ENCODE results near the gene DDX54. TPM values are rescaled to one million over a fixed set of nuclear protein-coding genes. Genes with fewer than 3 reads are reported as not detected.
A peak's percentile ranks its signal among the peaks of the same experiment; 100 is the strongest.

The DDX54 gene
- polyA plus RNA-seq, 2 donors, result 34.3 to 49.1 TPM

GRCh38 chr12:113228394-113229028 is 43.2 kb upstream of the DDX54 start:
- Histone ChIP-seq H3K36me3 (ENCODE audit: control insufficient read depth in 2 of 2, insufficient read depth in 2 of 2, low read length in 1 of 2) (peaks cover 6 to 31% of the 10 kb centered on the region in 2 donors), H3K4me3 (ENCODE audit: low read depth in 1 of 2, low read length in 2 of 2) (no peak overlapping the region), H3K27ac (ENCODE audit: low read depth in 2 of 2, low read length in 1 of 2) (peak overlapping the region; percentile 75 to 87), H3K27me3 (ENCODE audit: control insufficient read depth in 1 of 2, insufficient read depth in 2 of 2, low read length in 2 of 2) (no peaks in the 10 kb centered on the region), H3K9me3 (ENCODE audit: control insufficient read depth in 2 of 2, insufficient read depth in 1 of 2, low read depth in 1 of 2, low read length in 1 of 2) (no peaks in the 10 kb centered on the region), H3K4me1 (ENCODE audit: control insufficient read depth in 2 of 2, insufficient read depth in 2 of 2, low read length in 1 of 2) (peaks cover 0 to 5% of the 10 kb centered on the region in 2 donors)
- 65 to 77% methylated on average over 5 of the region's 5 CpGs for WGBS, 2 donors

GRCh38 chr12:113227686-113228391 is 42.6 kb upstream of the DDX54 start:
- Histone ChIP-seq H3K27ac (ENCODE audit: low read depth in 2 of 2, low read length in 1 of 2) (peak overlapping the region; percentile 36 to 78), H3K4me3 (ENCODE audit: low read depth in 1 of 2, low read length in 2 of 2) (no peak overlapping the region), H3K27me3 (ENCODE audit: control insufficient read depth in 1 of 2, insufficient read depth in 2 of 2, low read length in 2 of 2) (no peaks in the 10 kb centered on the region), H3K4me1 (ENCODE audit: control insufficient read depth in 2 of 2, insufficient read depth in 2 of 2, low read length in 1 of 2) (peaks cover 0 to 5% of the 10 kb centered on the region in 2 donors), H3K36me3 (ENCODE audit: control insufficient read depth in 2 of 2, insufficient read depth in 2 of 2, low read length in 1 of 2) (peaks cover 6 to 24% of the 10 kb centered on the region in 2 donors), H3K9me3 (ENCODE audit: control insufficient read depth in 2 of 2, insufficient read depth in 1 of 2, low read depth in 1 of 2, low read length in 1 of 2) (no peaks in the 10 kb centered on the region)
- WGBS, 2 donors, result 90 to 93% methylated on average over 5 of the region's 5 CpGs

- H3K9me3 ChIP-seq (ENCODE audit: control insufficient read depth in 2 of 2, insufficient read depth in 1 of 2, low read depth in 1 of 2, low read length in 1 of 2), result no peaks in the 10 kb centered on the region
- no peak overlapping the region for H3K4me3 ChIP-seq (ENCODE audit: low read depth in 1 of 2, low read length in 2 of 2)
- no peaks in the 10 kb centered on the region for H3K27me3 ChIP-seq (ENCODE audit: control insufficient read depth in 1 of 2, insufficient read depth in 2 of 2, low read length in 2 of 2)
- H3K4me1 ChIP-seq (ENCODE audit: control insufficient read depth in 2 of 2, insufficient read depth in 2 of 2, low read length in 1 of 2), result peaks cover 0 to 7% of the 10 kb centered on the region in 2 donors
- H3K36me3 ChIP-seq (ENCODE audit: control insufficient read depth in 2 of 2, insufficient read depth in 2 of 2, low read length in 1 of 2), result peaks cover 0 to 15% of the 10 kb centered on the region in 2 donors
- 85 to 86% methylated on average over 13 of the region's 13 CpGs for WGBS, 2 donors
- peak overlapping the region in 1 of 2 donors; percentile 45 for H3K27ac ChIP-seq (ENCODE audit: low read depth in 2 of 2, low read length in 1 of 2)
Observed at GRCh38 chr12:113226696-113227568, 41.7 kb upstream of the DDX54 start.

- Histone ChIP-seq H3K4me1 (ENCODE audit: control insufficient read depth in 2 of 2, insufficient read depth in 2 of 2, low read length in 1 of 2) (peaks cover 0 to 2% of the 10 kb centered on the region in 2 donors), H3K27ac (ENCODE audit: low read depth in 2 of 2, low read length in 1 of 2) (peak overlapping the region in 1 of 2 donors; percentile 34)
- 91 to 92% methylated on average over 4 of the region's 4 CpGs for WGBS, 2 donors
Observed at GRCh38 chr12:113224955-113225354, 39.7 kb upstream of the DDX54 start.

GRCh38 chr12:113222730-113223531 is 37.7 kb upstream of the DDX54 start:
- WGBS, 2 donors, result 13 to 19% methylated on average over 11 of the region's 11 CpGs
- H3K36me3 ChIP-seq (ENCODE audit: control insufficient read depth in 2 of 2, insufficient read depth in 2 of 2, low read length in 1 of 2), result peaks cover 0 to 5% of the 10 kb centered on the region in 2 donors
- H3K4me1 ChIP-seq (ENCODE audit: control insufficient read depth in 2 of 2, insufficient read depth in 2 of 2, low read length in 1 of 2), result peaks cover 0 to 2% of the 10 kb centered on the region in 2 donors
- peak overlapping the region; percentile 88 to 94 for H3K27ac ChIP-seq (ENCODE audit: low read depth in 2 of 2, low read length in 1 of 2)
- no peaks in the 10 kb centered on the region for H3K9me3 ChIP-seq (ENCODE audit: control insufficient read depth in 2 of 2, insufficient read depth in 1 of 2, low read depth in 1 of 2, low read length in 1 of 2)
- no peaks in the 10 kb centered on the region for H3K27me3 ChIP-seq (ENCODE audit: control insufficient read depth in 1 of 2, insufficient read depth in 2 of 2, low read length in 2 of 2)
- peak overlapping the region; percentile 20 to 61 for H3K4me3 ChIP-seq (ENCODE audit: low read depth in 1 of 2, low read length in 2 of 2)

More at GRCh38 chr12:113224955-113225354, 39.7 kb upstream of the DDX54 start:
- Histone ChIP-seq H3K4me3 (ENCODE audit: low read depth in 1 of 2, low read length in 2 of 2) (no peak overlapping the region), H3K27me3 (ENCODE audit: control insufficient read depth in 1 of 2, insufficient read depth in 2 of 2, low read length in 2 of 2) (no peaks in the 10 kb centered on the region), H3K36me3 (ENCODE audit: control insufficient read depth in 2 of 2, insufficient read depth in 2 of 2, low read length in 1 of 2) (peaks cover 0 to 5% of the 10 kb centered on the region in 2 donors), H3K9me3 (ENCODE audit: control insufficient read depth in 2 of 2, insufficient read depth in 1 of 2, low read depth in 1 of 2, low read length in 1 of 2) (no peaks in the 10 kb centered on the region)

GRCh38 chr12:113221997-113222729 is 36.9 kb upstream of the DDX54 start:
- peaks cover 0 to 2% of the 10 kb centered on the region in 2 donors for H3K4me1 ChIP-seq (ENCODE audit: control insufficient read depth in 2 of 2, insufficient read depth in 2 of 2, low read length in 1 of 2)
- H3K36me3 ChIP-seq (ENCODE audit: control insufficient read depth in 2 of 2, insufficient read depth in 2 of 2, low read length in 1 of 2), result peaks cover 0 to 5% of the 10 kb centered on the region in 2 donors
- peak overlapping the region; percentile 61 to 93 for H3K4me3 ChIP-seq (ENCODE audit: low read depth in 1 of 2, low read length in 2 of 2)
- H3K27ac ChIP-seq (ENCODE audit: low read depth in 2 of 2, low read length in 1 of 2), result peak overlapping the region; percentile 88 to 94
- WGBS, 2 donors, result 13 to 18% methylated on average over 12 of the region's 12 CpGs
- no peaks in the 10 kb centered on the region for H3K9me3 ChIP-seq (ENCODE audit: control insufficient read depth in 2 of 2, insufficient read depth in 1 of 2, low read depth in 1 of 2, low read length in 1 of 2)
- no peaks in the 10 kb centered on the region for H3K27me3 ChIP-seq (ENCODE audit: control insufficient read depth in 1 of 2, insufficient read depth in 2 of 2, low read length in 2 of 2)

- H3K9me3 ChIP-seq (ENCODE audit: control insufficient read depth in 2 of 2, insufficient read depth in 1 of 2, low read depth in 1 of 2, low read length in 1 of 2), result no peaks in the 10 kb centered on the region
- H3K4me3 ChIP-seq (ENCODE audit: low read depth in 1 of 2, low read length in 2 of 2), result peak within 1 kb of the TSS; percentile 61 to 93
- no peaks in the 10 kb centered on the region for H3K27me3 ChIP-seq (ENCODE audit: control insufficient read depth in 1 of 2, insufficient read depth in 2 of 2, low read length in 2 of 2)
- peak within 1 kb of the TSS; percentile 88 to 94 for H3K27ac ChIP-seq (ENCODE audit: low read depth in 2 of 2, low read length in 1 of 2)
- 0% methylated on average over 42 to 68 of the region's 68 CpGs for WGBS, 2 donors
- H3K36me3 ChIP-seq (ENCODE audit: control insufficient read depth in 2 of 2, insufficient read depth in 2 of 2, low read length in 1 of 2), result no peaks in the 10 kb centered on the region
- peaks cover 0 to 5% of the 10 kb centered on the region in 2 donors for H3K4me1 ChIP-seq (ENCODE audit: control insufficient read depth in 2 of 2, insufficient read depth in 2 of 2, low read length in 1 of 2)
Observed at GRCh38 chr12:113221181-113221996, 36.1 kb upstream of the DDX54 start, which contains the start of gene TPCN1. Gene TPCN1, plus strand, starts transcription at chr12:113221464. Its CDS starts 5,389 bp downstream, at chr12:113226853.
